Occipital lobe (tissue), 2 donors: ENCODE results near the gene TMEM114. TPM values are rescaled to one million over a fixed set of nuclear protein-coding genes. Genes with fewer than 3 reads are reported as not detected.
"Not testable (repeated sequence)": the region's sequence is repeated elsewhere in the genome, so short reads cannot be mapped to it uniquely, and the experiment has no call there.

ENCODE experiments used
- DNase-seq: peaks from one replicate; lab custom pipeline; 2025; lab: John Stamatoyannopoulos, UW
- total RNA-seq: library from RNA; depleted of rRNA; stranded (reverse); fragments of >200 nt; gene quantifications from one replicate; pipeline ENCODE4 v1.2.3, GENCODE V29; 2014

The TMEM114 gene
- total RNA-seq, 1 donor from 2014 or later: not detected

- no peak for DNase-seq
Measured at GRCh38 chr16:8576141-8577004, 13.9 kb downstream of the TMEM114 start.

DNA sequence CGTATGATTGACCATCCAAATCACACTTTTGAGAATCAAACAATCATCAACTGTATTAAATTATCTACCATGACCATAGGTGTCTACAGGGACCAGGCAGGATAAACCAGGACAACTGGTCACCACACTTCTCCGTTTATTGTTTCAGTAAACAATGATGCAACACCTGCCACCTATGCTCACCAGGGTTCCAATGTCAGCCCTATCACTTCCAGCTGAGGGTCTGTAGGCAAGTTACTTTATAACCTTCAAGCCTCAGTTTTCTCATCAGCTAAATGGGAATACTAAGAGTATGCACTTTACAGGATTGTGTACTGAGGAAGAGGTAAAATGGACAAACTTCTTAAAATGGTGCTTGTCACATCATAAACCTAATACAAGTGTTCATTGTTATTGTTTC lies 14.9 kb downstream of the TMEM114 start:
- DNase-seq: no peak

DNA sequence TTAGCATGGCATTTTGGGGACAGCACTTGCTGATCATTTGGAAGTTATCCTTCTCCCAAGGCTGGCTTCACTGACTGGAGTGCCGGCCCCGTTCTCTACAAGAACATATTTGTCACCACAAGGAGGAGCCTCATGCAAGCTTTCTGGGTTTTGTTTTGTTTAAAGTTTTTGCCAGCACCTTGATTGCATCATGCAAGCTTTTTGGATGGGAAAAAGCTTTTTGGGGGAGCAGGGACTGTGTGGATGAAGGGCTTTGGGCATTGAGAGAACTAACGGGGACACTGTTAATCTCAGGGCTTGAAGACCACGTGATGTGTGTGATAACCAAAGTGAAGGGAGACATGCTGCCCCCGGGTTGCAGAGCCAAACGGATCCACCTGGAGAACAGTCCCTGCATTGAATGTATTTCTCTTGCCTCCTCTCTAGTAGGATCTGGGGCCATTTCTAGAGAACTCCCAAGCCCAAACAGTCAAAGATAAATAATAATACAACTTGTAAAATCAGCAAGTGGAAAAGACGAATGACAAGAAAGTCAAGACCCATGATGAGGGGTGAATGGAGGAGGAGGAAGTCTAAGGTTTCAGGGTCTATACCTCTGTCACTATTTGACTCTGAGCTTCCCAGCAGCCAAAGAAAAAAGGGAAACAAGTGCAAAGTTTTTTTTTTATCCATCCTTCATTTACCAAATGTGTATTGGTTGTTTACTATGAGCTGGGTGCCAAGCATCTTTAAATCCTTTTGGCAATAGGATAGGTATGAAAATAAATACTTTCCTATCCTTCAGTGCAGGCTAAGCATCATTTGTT lies 17.2 kb downstream of the TMEM114 start:
- peak; percentile 8 for DNase-seq

GRCh38 chr16:8572063-8572918 lies 18.0 kb downstream of the TMEM114 start:
- DNase-seq: no peak

GRCh38 chr16:8571061-8571596 lies 19.2 kb downstream of the TMEM114 start:
- no peak for DNase-seq

DNA sequence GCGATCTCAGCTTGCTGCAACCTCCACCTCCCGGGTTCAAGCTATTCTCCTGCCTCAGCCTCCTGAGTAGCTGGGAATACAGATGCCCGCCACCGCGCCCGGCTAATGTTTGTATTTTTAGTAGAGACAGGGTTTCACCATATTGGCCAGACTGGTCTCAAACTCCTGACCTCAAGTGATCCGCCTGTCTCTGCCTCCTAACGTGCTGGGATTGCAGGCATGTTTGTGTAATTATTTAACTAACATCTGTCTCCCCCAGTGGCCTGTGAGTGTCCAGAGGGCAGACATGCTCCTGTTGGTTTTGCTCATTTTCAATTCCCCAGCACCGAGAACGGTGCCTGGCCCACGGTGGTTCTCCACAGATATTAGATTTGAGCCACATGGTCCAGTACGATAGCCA lies 19.9 kb downstream of the TMEM114 start:
- DNase-seq: not testable (repeated sequence)

GRCh38 chr16:8569650-8570346 lies 20.5 kb downstream of the TMEM114 start:
- no peak for DNase-seq

DNA sequence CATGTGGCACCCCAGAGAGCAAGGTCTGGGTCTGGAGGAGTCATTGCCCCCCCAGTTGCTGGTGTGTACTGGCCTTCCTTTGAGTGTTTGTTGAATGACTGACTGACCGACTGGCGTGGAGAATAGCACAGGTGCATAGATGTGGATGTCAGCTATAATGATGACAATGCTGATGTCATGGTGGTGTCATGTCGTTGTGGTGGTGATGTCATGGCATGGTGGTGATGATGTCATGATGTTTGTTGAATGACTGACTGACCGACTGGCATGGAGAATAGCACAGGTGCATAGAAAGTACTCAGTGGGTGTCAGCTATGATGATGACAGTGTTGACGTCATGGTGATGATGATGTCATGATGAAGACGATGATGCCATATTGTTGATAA lies 22.1 kb downstream of the TMEM114 start:
- DNase-seq: no peak

DNA sequence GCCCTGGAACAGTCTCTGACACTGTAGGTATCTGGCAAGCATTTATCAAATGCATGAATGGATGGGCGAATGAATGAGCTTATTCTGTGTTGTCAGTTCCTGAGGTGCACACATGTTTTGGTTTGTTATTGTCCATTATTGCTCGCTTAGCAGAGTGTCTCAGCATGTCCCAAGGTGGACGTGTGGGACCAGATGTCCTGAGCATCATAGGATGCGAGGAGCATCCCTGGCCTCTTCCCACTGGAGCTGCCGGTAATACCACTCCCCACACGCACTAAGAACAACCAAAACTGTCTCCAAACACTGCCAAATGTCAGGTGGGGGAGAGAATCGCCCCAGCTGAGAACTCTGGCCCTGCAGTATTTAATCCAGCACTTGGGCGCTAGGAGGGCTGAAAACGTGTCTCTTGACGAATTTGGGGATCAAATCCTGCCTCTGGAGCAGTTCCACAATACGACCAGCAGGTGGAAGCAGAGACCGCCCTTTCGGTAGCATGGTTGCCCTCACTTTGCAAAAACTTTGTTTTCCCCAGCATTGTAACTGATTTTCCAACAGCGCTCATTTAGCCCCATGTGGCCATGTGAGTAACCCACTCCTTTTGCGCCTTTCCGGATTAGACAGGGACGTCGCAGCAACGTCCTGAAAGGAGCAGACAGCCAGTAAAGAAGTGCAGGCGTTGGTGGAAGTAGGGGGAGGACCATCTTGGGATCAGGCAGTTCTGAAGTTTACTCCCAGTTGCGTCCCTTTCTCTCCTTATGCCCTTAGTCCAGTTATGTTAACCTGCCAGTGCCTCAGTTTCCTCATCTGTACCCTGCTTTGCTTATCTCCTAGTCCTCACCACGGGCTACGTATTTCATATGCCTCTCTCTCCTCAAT lies 22.7 kb downstream of the TMEM114 start:
- peak; percentile 47 for DNase-seq

- DNase-seq: no peak
Measured at GRCh38 chr16:8565498-8565897, 24.8 kb downstream of the TMEM114 start.

DNA sequence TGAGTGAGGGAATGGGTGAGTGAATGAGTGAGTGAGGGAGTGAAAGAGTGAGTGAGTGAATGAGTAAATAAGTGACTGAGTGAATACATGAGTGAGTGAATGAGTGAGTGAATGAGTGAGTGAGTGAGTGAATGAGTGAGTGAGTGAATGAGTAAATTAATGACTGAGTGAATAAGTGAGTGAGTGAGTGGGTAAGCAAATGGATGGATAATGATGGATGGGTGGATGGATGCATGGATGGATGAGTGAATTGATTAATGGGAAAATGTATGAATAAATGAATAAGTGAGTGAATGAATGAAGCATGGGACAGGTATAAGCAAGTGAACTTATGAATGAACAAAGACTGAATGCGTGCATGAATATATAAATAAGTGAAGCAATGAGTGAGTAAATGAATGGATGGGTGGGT lies 25.4 kb downstream of the TMEM114 start:
- no peak for DNase-seq

GRCh38 chr16:8563944-8564540 lies 26.3 kb downstream of the TMEM114 start:
- DNase-seq: not testable (repeated sequence)

DNA sequence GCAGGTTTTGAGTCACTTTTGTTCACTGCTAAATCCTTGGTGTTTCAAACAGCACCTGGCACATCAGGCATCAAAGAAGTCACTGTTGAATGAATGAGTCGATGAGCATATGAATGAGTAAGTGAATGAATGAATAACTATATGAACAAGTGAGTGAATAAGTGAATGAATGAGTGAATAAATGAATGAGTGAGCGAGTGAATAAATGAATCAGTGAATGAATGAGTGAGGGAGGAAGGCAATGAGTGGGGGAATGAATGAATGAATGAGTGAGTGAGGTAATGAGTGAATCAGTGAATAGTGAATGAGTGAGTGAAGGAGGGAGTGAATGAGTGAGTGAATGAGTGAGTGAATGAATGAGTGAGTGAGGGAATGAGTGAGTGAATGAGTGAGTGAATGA lies 28.8 kb downstream of the TMEM114 start:
- no peak for DNase-seq

- no peak for DNase-seq
Measured at GRCh38 chr16:8555400-8555799, 34.9 kb downstream of the TMEM114 start.

DNA sequence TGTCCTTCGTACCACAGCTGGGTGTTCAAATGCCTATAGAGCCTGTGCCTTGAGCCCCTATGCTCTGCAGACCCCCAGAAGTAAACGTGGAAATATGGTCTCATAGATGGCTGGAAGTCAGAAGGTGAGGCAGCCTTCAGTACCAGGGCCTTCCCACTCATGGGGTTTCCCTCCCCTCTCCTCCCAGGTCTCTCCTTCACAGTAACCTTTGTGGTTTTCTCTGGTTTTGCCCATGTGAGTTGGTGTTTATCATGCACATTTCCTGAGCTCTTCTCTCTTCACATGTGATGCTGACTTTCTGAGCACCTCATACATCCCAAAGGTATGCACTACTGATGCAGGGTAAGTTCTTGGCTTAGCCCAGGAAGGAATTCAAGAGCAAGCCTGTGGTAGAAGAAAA lies 35.4 kb downstream of the TMEM114 start:
- no peak for DNase-seq

GRCh38 chr16:8554022-8554421 lies 36.3 kb downstream of the TMEM114 start:
- no peak for DNase-seq

DNA sequence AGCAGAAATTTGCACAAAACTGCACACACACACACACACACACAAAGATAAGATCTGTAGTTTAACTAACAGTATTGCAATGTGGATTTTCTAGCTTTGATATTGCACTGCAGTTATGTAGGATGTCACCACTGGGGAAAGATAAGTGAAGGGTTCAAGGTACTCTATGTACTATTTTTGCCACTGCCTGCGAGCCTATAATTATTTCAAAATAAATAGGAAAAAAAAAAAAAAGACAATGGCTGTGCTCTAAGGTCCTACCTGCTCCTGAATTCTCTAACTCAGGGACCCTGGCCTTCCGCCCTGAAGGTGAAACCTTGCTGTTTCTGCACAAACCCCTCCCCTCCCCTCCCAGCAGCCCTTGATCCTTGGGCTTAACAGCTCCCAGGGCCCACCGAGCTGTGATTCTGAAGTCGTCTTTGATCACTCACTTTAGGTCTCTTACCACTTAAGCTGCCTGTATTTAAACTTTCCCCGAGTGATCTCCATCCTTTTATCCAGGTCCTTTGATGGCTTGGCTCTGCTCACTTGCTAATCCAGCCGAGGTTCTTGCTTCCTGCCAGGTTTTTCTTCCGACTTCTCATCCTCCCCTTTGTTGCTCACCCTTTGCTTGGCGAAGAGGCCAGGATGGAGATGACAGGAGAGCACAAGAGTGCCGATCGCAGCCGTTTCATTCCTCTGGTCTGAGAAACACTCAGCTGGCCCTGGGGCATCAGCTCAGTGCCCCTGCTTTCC lies 37.7 kb downstream of the TMEM114 start:
- DNase-seq: no peak
